Fibroblast of lung (primary cell): ENCODE results near the gene ZDHHC23. TPM values are rescaled to one million over a fixed set of nuclear protein-coding genes. Genes with fewer than 3 reads are reported as not detected.

ENCODE experiments used
- DNase-seq, 2 donors: peaks; one replicate each; pipeline versions ENCODE4 v3.0.0 to v3.0.0-alpha.2; 2010; ENCODE audit warnings: low read depth in 2 of 2
- H2AFZ ChIP-seq: 2 replicates; pipeline ENCODE4 v1.5.1; 2012; ENCODE audit warnings: low read length, control low read depth, inconsistent platforms
- H3K27ac ChIP-seq: 2 replicates; pipeline ENCODE4 v1.5.1; 2011; ENCODE audit warnings: low read length, control low read depth; ENCODE audit not compliant: insufficient read depth
- H3K27me3 ChIP-seq: 2 replicates; pipeline ENCODE4 v1.5.1; 2011; ENCODE audit warnings: mild to moderate bottlenecking, low read length; ENCODE audit not compliant: control insufficient read depth, insufficient read depth
- H3K36me3 ChIP-seq: 2 replicates; pipeline ENCODE4 v1.5.1; 2011; ENCODE audit warnings: low read length; ENCODE audit not compliant: control insufficient read depth, insufficient read depth
- H3K4me1 ChIP-seq: 2 replicates; pipeline ENCODE4 v1.5.1; 2011; ENCODE audit warnings: low read length; ENCODE audit not compliant: control insufficient read depth, insufficient read depth; ENCODE audit errors: extremely low read depth
- H3K4me2 ChIP-seq: 2 replicates; pipeline ENCODE4 v1.5.1; 2011; ENCODE audit warnings: low read length, control low read depth; ENCODE audit not compliant: insufficient read depth; ENCODE audit errors: extremely low read depth
- H3K4me3 ChIP-seq, 4 experiments: fragments of 200-600 bp in 1 of 4; sonication (generic) in 1 of 4; replicated peaks in 1 of 4; 2 replicates each; pipeline ENCODE4 v1.5.1; 2011 to 2016; ENCODE audit warnings: low read length in 4 of 4, low read depth in 3 of 4, mild to moderate bottlenecking in 3 of 4, control low read depth in 2 of 4, inconsistent platforms in 1 of 4, mixed read lengths in 1 of 4; ENCODE audit not compliant: insufficient read depth in 1 of 4; ENCODE audit errors: control extremely low read depth in 1 of 4
- H3K79me2 ChIP-seq: 2 replicates; pipeline ENCODE4 v1.5.1; 2012; ENCODE audit warnings: mild to moderate bottlenecking, low read length, inconsistent platforms; ENCODE audit not compliant: control insufficient read depth, insufficient read depth
- H3K9ac ChIP-seq: 2 replicates; pipeline ENCODE4 v1.5.1; 2011; ENCODE audit warnings: mild to moderate bottlenecking, low read length, control low read depth; ENCODE audit not compliant: insufficient read depth
- H3K9me3 ChIP-seq: 2 replicates; pipeline ENCODE4 v1.5.1; 2012; ENCODE audit warnings: low read depth, low read length; ENCODE audit not compliant: control insufficient read depth, insufficient read depth
- H4K20me1 ChIP-seq: 2 replicates; pipeline ENCODE4 v1.5.1; 2011; ENCODE audit warnings: low read length; ENCODE audit not compliant: control insufficient read depth, insufficient read depth; ENCODE audit errors: extremely low read depth
- EZH2 ChIP-seq: IDR thresholded peaks from 2 replicates; pipeline ENCODE4 v1.5.1; 2012; ENCODE audit warnings: low read length, control low read depth, mild to moderate bottlenecking; ENCODE audit errors: missing control alignments
- polyA plus RNA-seq, 2 donors: library from polyadenylated mRNA; depleted of rRNA in 1 of 2; stranded (reverse) in 1 of 2; unstranded in 1 of 2; fragments of >200 nt; gene quantifications; 2 replicates each; pipeline ENCODE4 v1.2.1, GENCODE V29; 2011 to 2012; ENCODE audit warnings: missing spikeins in 1 of 2
- total RNA-seq: library from RNA; depleted of rRNA; stranded (reverse); fragments of >200 nt; gene quantifications from 2 replicates; pipeline ENCODE4 v1.2.1, GENCODE V29; 2014
- TF ChIP-seq, protein P1 (sequence below), 2 donors: IDR thresholded peaks in 1 of 2; conservative IDR thresholded peaks in 1 of 2; 1 replicate in 1 of 2; 2 replicates in 1 of 2; pipeline ENCODE4 v1.5.1; 2011 to 2012; ENCODE audit warnings: low read length in 2 of 2, control low read depth in 1 of 2, inconsistent platforms in 1 of 2, low read depth in 1 of 2, mild to moderate bottlenecking in 1 of 2

Gene ZDHHC23
- total and polyA plus RNA-seq, 2 donors (not counting 1 experiment from before 2014, with no cell fraction given) = 0.50 to 1.5 TPM

DNA sequence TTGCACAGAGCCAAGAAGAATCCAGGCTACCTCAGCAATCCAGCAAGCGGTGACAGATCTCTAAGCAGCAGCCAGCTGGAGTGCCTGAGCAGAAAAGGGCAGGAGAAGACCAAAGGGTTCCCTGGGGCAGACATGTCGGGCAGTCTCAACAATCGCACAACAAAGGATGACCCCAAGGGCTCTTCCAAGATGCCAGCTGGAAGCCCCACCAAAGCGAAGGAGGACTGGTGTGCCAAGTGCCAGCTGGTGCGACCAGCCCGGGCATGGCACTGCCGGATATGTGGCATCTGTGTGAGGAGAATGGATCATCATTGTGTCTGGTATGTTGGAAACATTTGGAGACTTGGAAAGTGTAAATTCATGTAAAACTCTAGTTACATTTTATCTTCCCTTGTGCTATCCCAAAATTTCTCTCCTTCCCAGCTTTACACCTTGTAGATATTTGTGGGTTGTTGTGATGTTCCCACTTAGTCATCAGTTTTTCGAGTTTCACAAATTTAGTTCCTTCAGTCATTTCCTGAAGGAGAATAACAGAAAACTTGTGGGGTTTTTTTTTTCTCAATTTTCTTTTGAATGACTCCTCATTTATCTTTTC lies 6.4 kb downstream of the ZDHHC23 start:
- no peaks in the 10 kb centered on the region for H4K20me1 ChIP-seq
- no peak overlapping the region for H3K4me3 ChIP-seq
- no peak overlapping the region for H3K27ac ChIP-seq
- H3K27me3 ChIP-seq = peaks cover under 1% of the 10 kb centered on the region
- TF ChIP-seq EZH2 = no peak
- TF ChIP-seq, protein P1, sequence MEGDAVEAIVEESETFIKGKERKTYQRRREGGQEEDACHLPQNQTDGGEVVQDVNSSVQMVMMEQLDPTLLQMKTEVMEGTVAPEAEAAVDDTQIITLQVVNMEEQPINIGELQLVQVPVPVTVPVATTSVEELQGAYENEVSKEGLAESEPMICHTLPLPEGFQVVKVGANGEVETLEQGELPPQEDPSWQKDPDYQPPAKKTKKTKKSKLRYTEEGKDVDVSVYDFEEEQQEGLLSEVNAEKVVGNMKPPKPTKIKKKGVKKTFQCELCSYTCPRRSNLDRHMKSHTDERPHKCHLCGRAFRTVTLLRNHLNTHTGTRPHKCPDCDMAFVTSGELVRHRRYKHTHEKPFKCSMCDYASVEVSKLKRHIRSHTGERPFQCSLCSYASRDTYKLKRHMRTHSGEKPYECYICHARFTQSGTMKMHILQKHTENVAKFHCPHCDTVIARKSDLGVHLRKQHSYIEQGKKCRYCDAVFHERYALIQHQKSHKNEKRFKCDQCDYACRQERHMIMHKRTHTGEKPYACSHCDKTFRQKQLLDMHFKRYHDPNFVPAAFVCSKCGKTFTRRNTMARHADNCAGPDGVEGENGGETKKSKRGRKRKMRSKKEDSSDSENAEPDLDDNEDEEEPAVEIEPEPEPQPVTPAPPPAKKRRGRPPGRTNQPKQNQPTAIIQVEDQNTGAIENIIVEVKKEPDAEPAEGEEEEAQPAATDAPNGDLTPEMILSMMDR (conservative IDR thresholded peaks at IDR 0.05 in 1 of 2, IDR thresholded peaks at IDR 0.05 in 1 of 2; ENCODE audit: low read depth in 1 of 2, low read length in 2 of 2) = no peak
- no peaks in the 10 kb centered on the region for H3K9me3 ChIP-seq
- DNase-seq = no peak
- no peak overlapping the region for H2AFZ ChIP-seq
- no peaks in the 10 kb centered on the region for H3K79me2 ChIP-seq
- H3K9ac ChIP-seq = no peak overlapping the region
- H3K4me2 ChIP-seq = no peak overlapping the region
- no peaks in the 10 kb centered on the region for H3K4me1 ChIP-seq
- no peaks in the 10 kb centered on the region for H3K36me3 ChIP-seq

DNA sequence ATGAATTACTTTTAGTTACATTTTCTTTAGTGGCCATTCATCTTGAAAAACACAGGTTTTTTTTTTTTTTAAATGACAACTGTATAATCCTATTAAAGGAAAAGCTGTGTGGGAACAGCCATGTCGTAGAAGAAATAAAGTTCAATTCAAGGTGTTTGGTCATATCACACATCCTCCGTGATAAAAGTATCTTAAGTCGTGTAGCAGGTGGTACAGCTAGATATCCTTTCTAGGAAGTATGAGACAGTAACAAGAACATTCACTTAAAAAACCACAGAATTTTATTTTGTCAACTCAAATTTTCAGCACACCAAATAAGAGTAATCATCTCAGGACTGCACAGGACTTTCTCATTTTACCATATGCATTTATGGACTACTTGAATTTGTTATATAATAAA lies 16.1 kb downstream of the ZDHHC23 start:
- Histone ChIP-seq H4K20me1 (no peaks in the 10 kb centered on the region), H3K4me3 (no peak overlapping the region), H3K27ac (no peak overlapping the region), H2AFZ (no peak overlapping the region), H3K27me3 (no peaks in the 10 kb centered on the region), H3K9ac (no peak overlapping the region), H3K9me3 (no peaks in the 10 kb centered on the region), H3K4me1 (no peaks in the 10 kb centered on the region), H3K4me2 (no peak overlapping the region), H3K36me3 (no peaks in the 10 kb centered on the region), H3K79me2 (no peaks in the 10 kb centered on the region)
- TF ChIP-seq EZH2 = no peak
- TF ChIP-seq, protein P1 (conservative IDR thresholded peaks at IDR 0.05 in 1 of 2, IDR thresholded peaks at IDR 0.05 in 1 of 2; ENCODE audit: low read depth in 1 of 2, low read length in 2 of 2) = no peak
- no peak for DNase-seq

DNA sequence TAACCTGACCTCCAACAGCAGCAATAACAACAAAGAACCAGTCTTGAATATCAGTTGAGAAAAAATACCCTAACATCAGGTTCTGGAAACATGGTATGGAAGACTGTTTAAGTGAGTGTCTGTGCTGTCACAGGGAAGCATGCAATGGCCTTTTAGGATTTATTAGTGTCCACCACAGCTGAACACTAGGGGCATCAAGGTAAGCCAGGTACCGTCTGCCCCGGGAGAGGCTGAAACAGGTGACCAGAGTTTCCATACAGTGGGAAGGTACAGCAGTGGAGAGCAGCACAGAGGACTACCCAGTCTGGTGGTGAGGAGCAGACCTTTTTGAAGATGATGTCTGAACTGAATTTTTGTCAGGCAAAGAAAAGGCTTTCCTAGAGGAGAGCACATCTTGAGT lies 18.4 kb downstream of the ZDHHC23 start:
- Histone ChIP-seq H3K4me2 (no peak overlapping the region), H3K9me3 (no peaks in the 10 kb centered on the region)
- no peak for TF ChIP-seq EZH2
- TF ChIP-seq, protein P1 (conservative IDR thresholded peaks at IDR 0.05 in 1 of 2, IDR thresholded peaks at IDR 0.05 in 1 of 2; ENCODE audit: low read depth in 1 of 2, low read length in 2 of 2) = no peak

More for the DNA sequence above, 18.4 kb downstream of the ZDHHC23 start:
- Histone ChIP-seq H3K27ac (no peak overlapping the region), H3K27me3 (no peaks in the 10 kb centered on the region), H4K20me1 (no peaks in the 10 kb centered on the region), H3K4me1 (no peaks in the 10 kb centered on the region), H3K9ac (no peak overlapping the region), H3K4me3 (no peak overlapping the region), H3K79me2 (no peaks in the 10 kb centered on the region), H2AFZ (no peak overlapping the region), H3K36me3 (no peaks in the 10 kb centered on the region)
- DNase-seq = no peak
